Measurements from ENCODE around the gene DCUN1D3.

DNA sequence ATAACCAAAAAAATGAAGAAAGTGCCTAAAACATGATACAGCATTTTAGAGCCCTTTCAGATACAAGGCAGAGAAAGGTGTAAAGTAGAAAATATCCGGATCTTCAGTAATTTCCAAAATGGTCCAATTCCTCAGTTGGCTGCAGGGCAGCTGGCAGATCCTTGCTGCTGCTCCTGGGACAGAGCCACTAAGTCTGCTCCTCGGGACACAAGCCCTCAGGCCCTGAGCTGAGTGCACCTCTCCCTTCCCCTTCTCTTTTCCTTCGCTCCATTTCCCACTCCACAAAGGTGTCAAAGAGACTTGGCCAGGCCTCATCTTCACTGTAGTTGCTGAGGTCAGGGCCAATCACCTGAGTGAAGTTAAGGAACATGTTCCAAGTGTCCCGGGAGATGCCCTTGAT is 40.5 kb downstream of the DCUN1D3 start:
- TF ChIP-seq, protein P1, sequence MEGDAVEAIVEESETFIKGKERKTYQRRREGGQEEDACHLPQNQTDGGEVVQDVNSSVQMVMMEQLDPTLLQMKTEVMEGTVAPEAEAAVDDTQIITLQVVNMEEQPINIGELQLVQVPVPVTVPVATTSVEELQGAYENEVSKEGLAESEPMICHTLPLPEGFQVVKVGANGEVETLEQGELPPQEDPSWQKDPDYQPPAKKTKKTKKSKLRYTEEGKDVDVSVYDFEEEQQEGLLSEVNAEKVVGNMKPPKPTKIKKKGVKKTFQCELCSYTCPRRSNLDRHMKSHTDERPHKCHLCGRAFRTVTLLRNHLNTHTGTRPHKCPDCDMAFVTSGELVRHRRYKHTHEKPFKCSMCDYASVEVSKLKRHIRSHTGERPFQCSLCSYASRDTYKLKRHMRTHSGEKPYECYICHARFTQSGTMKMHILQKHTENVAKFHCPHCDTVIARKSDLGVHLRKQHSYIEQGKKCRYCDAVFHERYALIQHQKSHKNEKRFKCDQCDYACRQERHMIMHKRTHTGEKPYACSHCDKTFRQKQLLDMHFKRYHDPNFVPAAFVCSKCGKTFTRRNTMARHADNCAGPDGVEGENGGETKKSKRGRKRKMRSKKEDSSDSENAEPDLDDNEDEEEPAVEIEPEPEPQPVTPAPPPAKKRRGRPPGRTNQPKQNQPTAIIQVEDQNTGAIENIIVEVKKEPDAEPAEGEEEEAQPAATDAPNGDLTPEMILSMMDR (conservative IDR thresholded peaks at IDR 0.05; ENCODE audit: low read depth, low read length), result no peak
- TF ChIP-seq EZH2 (IDR thresholded peaks at IDR 0.05; ENCODE audit: low read length, unreplicated experiment) (no peak), EZH2phosphoT487 (IDR thresholded peaks at IDR 0.05; ENCODE audit: borderline replicate concordance, low read length) (no peak)

All from PC-3 (cell line).